Skin epidermis (tissue), 12 donors: ENCODE measurements around the gene H6PD.
A peak's percentile ranks its signal among the peaks of the same experiment; 100 is the strongest.

Experiments used
- H3K27ac ChIP-seq, 21 experiments: fragments of 200-600 bp; sonication (generic) in 11 of 21; one replicate each; pipeline ENCODE4 v1.5.0; 2020; ENCODE audit warnings: mild to moderate bottlenecking in 3 of 21, inconsistent platforms in 2 of 21, moderate library complexity in 2 of 21
- H3K4me3 ChIP-seq, 7 experiments: fragments of 200-600 bp; sonication (generic) in 2 of 7; one replicate each; pipeline ENCODE4 v1.5.0; 2020; ENCODE audit warnings: inconsistent platforms in 2 of 7, mild to moderate bottlenecking in 2 of 7, moderate library complexity in 1 of 7

The H6PD gene

GRCh38 chr1:9267827-9268581, 33.4 kb downstream of the H6PD start:
- no peak overlapping the region for H3K27ac ChIP-seq

DNA sequence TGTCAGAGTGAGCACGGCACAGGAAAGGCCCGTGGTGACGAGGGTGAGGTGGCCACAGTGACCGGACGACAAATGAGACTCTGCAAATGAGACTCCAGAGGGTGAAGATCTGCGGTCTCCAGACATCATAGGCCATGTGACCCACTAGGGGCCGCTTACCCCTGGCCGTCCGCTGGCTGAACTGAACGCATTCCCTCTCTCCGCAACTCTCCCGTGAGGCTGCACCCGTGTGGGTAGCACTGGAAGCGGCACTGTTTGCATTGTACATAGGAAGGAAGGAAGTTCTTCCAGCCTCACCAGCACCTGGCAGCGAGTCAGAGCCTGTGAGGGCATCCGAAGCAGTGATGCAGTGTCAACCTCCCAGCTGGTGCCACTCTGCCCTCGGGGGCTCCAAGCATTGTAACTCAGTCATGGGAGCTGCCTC, 34.5 kb downstream of the H6PD start:
- no peak overlapping the region for H3K27ac ChIP-seq
- H3K4me3 ChIP-seq, result no peak overlapping the region

More at GRCh38 chr1:9267827-9268581, 33.4 kb downstream of the H6PD start:
- no peak overlapping the region for H3K4me3 ChIP-seq

GRCh38 chr1:9269721-9270120, 35.1 kb downstream of the H6PD start:
- Histone ChIP-seq H3K4me3 (no peak overlapping the region), H3K27ac (no peak overlapping the region)

DNA sequence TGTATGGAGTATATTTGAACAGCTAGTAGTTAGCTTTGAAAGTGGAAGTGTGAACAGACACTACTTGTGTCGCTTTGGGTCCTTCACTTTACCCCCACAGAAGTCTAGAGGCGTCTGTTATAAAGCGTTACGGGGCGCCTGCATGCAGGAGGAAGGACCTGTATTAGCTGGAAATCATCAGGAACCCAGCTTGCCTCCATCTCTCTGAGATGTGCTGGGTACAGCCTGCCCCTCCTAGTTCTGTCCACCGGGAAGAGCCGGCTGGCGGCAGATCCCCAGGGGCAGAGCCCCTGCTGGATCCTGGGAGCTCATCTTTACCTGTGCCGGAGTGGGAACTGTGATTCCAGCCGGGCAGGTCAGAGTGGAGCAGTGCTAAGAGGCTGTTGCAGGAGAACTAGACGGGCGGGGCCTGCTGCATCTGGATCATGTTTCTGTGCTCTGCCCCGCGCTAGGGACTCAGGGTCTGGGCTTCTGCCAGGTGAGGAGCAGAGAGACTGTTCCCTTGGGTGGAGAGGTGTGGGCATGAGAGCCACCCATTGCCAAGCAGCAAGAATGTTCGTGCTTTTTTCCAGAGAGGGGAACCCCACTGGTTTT, 35.8 kb downstream of the H6PD start:
- Histone ChIP-seq H3K4me3 (no peak overlapping the region), H3K27ac (no peak overlapping the region)

DNA sequence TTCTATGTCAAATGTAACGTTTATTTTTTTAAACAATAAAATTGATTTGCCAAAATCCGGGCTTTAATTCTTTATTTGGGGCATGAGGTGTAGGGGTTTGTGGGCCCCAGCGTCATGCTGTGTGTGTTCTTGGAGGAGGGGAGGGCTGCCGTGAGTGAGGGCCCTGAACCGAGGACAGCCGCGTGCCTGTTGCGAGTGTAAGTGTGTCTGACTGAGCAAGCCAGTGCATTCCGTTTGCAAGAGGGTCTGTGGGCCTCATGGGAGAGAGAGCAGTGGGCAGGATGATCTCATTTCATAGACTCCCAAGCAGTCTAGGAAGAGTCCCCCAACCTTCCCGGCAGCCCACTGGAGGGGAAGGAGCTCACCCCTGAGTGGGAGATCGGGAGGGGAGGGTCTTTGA, 36.7 kb downstream of the H6PD start:
- H3K27ac ChIP-seq, result no peak overlapping the region
- H3K4me3 ChIP-seq, result no peak overlapping the region

DNA sequence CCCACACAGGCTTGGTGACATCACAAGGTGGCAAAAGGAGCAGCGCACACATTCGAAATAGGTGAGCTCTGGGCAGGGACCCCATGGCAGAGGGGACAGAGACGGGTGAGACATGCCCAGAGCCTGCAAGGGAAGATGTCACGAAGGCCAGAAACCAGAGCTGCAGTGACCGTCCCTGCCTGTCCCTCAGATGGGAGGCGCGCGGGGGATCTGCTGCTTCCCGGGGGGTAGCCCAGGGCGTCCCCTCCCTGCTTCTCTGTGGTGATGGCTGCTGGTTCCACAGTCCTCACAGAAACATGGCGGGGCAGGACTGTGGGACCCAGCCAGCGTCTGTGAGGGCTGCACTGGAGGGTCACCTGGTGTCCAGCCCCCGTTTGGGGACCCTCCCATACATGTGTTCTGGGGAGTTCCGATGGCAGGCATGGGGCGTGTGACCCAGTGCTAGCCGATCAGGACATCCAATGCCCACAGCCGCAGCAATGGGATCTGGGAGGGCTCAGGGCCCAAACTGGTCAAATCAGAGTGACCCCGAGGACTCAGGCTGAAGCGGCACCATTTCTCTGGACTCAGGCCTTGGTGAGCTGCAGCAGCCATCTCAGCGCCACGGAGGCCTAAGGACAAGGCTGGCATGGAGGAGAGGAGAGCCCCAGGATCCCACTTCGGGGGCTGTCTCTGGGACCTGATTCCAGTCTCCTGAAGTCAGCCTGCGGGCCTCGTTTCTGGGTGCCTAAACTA, 37.5 kb downstream of the H6PD start:
- H3K4me3 ChIP-seq, result no peak overlapping the region
- H3K27ac ChIP-seq, result no peak overlapping the region

DNA sequence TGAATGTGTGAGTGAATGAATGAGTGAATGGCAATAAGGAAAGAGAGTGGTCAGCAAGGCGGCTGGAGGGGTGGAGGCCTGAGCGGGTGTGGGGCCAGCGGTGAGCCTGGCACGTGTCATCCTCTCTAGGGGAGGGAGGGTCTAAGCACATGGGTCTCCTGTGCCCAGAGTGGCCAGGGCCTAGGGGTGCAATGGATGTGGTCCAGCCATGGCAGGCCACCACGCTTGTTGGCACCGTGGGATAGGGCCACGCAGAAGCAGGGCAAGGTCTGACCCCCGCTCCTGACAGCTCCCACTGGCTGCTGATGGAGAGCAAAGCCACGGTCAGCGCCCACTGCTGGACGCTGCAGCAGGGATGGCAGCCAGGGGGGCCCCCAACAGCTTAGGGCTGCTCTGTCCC, 38.6 kb downstream of the H6PD start:
- peak overlapping the region in 1 of 21 experiments; percentile 19 for H3K27ac ChIP-seq
- H3K4me3 ChIP-seq, result no peak overlapping the region

DNA sequence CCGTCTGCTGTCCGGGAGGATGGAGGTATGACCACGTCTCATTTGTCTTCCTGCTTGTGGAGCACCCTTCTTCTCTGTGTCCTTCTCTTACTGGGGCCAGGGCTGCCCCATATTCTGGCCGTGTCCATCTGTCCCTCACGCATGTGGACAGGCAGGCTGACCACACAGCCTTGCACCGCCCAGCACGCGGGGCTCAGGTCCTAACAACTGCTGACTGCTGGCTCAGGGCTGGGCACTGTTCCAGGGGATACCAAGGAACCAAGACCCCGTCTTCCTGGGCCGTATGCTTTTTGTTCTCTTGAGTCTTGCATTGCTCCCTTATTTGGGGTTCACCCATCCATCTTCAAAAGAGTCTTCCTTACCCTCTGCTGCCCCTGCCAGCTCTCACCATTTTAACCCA, 40.6 kb downstream of the H6PD start:
- Histone ChIP-seq H3K27ac (peak overlapping the region in 1 of 21 experiments; percentile 55), H3K4me3 (no peak overlapping the region)

DNA sequence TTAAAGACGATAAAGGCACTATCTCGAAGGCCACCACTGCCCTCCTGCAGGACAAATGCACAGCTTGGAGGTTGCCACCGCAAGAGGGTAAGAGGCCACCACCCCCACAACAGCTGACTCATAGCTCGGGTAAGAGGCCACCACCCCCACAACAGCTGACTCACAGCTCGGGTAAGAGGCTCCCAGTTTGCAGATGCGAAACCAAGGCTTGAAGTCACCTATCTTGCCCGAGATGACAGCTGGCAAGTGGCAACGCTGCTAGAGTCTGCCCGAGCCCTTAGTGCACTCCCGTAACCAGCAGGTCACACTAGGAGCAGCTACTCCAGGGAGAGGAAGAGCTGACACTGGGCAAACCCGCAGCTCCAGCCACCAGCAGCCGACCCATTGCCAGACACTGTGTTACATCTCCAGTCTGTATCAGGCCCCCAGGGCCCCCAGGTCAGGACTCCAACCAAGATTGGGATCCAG, 41.0 kb downstream of the H6PD start:
- peak overlapping the region in 12 of 21 experiments; percentile 10 to 79 (median 56) for H3K27ac ChIP-seq

GRCh38 chr1:9278116-9278515, 43.5 kb downstream of the H6PD start:
- H3K4me3 ChIP-seq, result no peak overlapping the region
- H3K27ac ChIP-seq, result peak overlapping the region in 2 of 21 experiments; percentile 16 to 26

More for the DNA sequence above, 41.0 kb downstream of the H6PD start:
- no peak overlapping the region for H3K4me3 ChIP-seq

GRCh38 chr1:9278585-9279153, 44.1 kb downstream of the H6PD start:
- no peak overlapping the region for H3K4me3 ChIP-seq
- peak overlapping the region in 8 of 21 experiments; percentile 4 to 62 (median 26) for H3K27ac ChIP-seq

DNA sequence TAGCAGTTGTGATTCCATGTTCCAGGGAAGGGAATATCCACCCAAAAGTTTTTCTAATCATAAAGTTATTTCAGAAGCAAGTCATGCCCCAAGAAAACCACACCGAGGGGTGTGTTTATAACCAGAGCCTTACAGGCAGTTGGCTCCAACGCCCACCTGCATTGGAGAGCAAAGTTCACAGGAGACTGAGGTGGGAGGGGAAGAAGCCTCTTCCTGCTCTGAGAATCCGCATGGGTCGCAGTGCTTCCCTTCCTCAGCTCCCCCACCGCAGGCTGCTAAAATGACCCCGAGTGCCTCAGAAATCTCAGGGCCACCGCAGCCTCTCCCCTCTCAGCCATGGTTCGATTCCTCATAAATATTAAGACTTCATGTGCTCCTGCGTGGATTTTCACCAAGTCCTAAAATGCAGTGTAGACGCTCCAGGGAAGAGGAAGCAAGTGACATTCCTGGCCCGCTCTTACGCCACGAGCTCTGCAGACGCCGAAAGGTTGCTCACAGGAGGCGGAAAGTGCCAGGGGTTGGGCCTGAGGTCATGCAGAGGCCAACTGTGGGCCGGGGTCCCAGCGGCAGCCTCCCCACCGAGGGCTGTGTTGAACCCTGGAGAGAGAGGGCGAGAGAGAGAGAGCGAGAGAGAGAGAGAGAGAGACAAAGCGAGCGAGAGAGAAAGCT, 44.7 kb downstream of the H6PD start:
- Histone ChIP-seq H3K4me3 (no peak overlapping the region), H3K27ac (peak overlapping the region in 9 of 21 experiments; percentile 4 to 62 (median 26))

DNA sequence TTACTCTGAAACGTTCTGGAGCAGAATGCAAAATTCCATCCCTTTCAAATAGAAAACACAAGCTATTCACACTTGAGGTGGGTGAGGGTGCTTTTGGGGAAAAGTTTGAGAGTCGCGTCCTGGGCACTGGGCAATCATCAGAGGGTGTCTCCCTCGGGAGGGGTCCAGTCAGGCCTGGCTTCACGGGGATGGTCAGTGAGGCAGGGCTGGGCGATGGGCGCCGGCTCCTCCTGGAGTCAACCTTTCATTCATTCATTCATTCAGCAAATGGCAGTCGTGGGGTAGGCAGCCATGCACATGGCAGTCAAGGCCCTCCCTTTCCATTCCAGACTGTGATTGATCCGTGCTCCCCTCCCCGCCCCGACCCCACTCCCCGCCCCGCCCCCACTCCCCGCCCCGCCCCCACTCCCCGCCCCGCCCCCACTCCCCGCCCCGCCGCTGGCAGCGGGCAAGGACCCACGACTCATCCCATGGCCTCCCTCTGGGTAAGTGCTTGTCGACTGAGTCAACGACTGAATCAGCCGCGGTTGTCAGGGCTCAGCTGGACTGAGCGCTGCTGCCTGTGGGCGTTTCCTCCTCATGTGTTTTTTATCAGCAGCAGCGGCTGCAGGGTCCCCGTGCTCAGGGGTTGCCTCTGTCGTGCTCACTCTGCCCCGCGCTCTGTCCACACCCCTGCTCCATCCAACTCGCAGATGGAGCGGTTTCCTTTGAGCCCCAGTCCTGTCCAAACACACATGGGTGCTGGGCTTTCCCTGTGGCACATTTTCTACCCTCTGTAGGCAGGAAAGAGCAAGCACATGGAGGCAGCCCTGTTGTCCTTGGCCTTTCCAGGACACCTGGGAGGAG, 45.7 kb downstream of the H6PD start:
- H3K4me3 ChIP-seq, result no peak overlapping the region
- H3K27ac ChIP-seq, result peak overlapping the region in 6 of 21 experiments; percentile 7 to 43 (median 24)

DNA sequence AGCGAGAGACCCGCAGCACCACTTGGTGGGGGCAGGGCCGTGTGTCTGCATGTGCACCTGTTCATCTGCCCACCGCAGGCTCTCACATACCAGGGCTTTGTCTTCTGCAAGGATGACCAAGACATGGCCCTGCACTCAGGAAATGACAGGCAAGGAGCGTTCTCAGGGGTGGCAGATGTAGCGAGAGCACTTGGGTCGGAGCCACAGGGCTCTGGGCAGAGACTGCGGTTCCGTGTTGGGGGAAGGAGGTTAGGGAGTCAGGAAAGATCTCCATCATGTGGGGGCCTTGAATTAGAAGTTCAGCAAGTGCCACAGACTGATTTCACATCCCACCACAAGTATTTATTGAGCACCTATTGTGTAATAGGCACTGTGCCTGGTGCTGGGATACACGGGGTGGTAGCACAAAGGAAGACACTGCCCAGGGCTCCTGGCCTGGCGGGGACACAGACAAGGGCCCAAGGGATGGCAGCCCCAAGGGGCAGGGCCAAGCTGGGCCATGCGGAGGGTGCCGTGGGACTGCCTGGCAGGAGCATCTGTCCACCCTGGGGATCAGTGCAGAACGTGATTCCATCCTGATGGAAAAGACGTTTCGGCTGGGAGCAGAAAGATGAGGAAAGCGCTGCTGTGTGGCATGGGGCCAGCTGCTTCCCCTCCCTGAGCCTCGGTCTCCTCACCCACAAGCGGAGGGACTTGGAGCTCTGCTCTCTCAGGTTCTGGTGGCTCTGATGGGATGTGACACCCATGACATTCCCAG, 46.7 kb downstream of the H6PD start:
- H3K4me3 ChIP-seq, result no peak overlapping the region
- H3K27ac ChIP-seq, result peak overlapping the region in 5 of 21 experiments; percentile 21 to 39 (median 25)

GRCh38 chr1:9281908-9282695, 47.5 kb downstream of the H6PD start:
- H3K4me3 ChIP-seq, result no peak overlapping the region
- peak overlapping the region in 5 of 21 experiments; percentile 24 to 47 (median 39) for H3K27ac ChIP-seq

GRCh38 chr1:9282696-9282955, 48.1 kb downstream of the H6PD start:
- peak overlapping the region in 3 of 21 experiments; percentile 30 to 47 (median 47) for H3K27ac ChIP-seq
- H3K4me3 ChIP-seq, result no peak overlapping the region

- H3K27ac ChIP-seq, result peak overlapping the region in 2 of 21 experiments; percentile 5 to 22
- H3K4me3 ChIP-seq, result no peak overlapping the region
These were observed 49.5 kb downstream of the H6PD start for GRCh38 chr1:9284061-9284460.
